ENCODE data around the gene SRRM3.

The SRRM3 gene

GRCh38 chr7:76336094-76336493 is 134.4 kb downstream of the SRRM3 start:
- no peak for TF ChIP-seq EZH2phosphoT487 (IDR thresholded peaks at IDR 0.05; ENCODE audit: low read depth)
- no peak for TF ChIP-seq CTCF (IDR thresholded peaks at IDR 0.05; ENCODE audit: low read depth, low read length)
- Histone ChIP-seq H3K4me2 (ENCODE audit: low read length) (no peak overlapping the region), H3K4me1 (ENCODE audit: low read length) (no peaks in the 10 kb centered on the region), H3K79me2 (ENCODE audit: low read length) (peaks cover 100% of the 10 kb centered on the region), H4K20me1 (ENCODE audit: insufficient read depth, low read length) (peaks cover 95% of the 10 kb centered on the region), H3K9ac (ENCODE audit: low read length) (no peak overlapping the region), H3K9me3 (ENCODE audit: insufficient read depth, low read length) (no peaks in the 10 kb centered on the region), H3K27ac (ENCODE audit: low read length) (no peak overlapping the region), H3K4me3 (ENCODE audit: low read length) (no peak overlapping the region), H3K27me3 (ENCODE audit: low read depth, low read length) (no peaks in the 10 kb centered on the region), H3K36me3 (replicated peaks; ENCODE audit: low read depth, low read length) (peaks cover 61% of the 10 kb centered on the region), H2AFZ (ENCODE audit: low read depth, low read length) (no peak overlapping the region)
